GM04504 (cell line): ENCODE measurements around the gene RNASE13.

Source experiments
- DNase-seq: peaks from one replicate; pipeline ENCODE4 v3.0.0-alpha.2; 2012; ENCODE audit warnings: low read depth

Gene RNASE13

GRCh38 chr14:21063479-21063878, 28.9 kb upstream of the RNASE13 start:
- DNase-seq: peak; percentile 65

DNA sequence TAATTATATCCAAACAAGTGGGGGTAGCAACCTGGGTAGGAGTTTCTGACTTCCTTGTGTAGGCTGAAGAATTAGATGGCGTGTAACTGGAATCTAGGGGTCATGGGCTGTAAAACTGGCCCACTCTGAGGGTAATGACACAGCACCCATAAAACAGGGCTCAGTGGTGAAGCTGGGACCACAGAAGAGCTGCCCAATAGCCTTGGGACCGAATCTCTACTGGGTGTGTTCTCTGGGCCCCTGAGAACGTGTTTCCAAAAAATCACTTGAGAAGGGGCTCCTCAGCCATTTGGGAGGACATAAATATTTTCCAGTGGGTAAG, 26.7 kb upstream of the RNASE13 start:
- DNase-seq: no peak

- no peak for DNase-seq
Observed at GRCh38 chr14:21060614-21061346, 26.2 kb upstream of the RNASE13 start.

- DNase-seq: peak; percentile 35
Observed at GRCh38 chr14:21059842-21060613, 25.4 kb upstream of the RNASE13 start.

DNA sequence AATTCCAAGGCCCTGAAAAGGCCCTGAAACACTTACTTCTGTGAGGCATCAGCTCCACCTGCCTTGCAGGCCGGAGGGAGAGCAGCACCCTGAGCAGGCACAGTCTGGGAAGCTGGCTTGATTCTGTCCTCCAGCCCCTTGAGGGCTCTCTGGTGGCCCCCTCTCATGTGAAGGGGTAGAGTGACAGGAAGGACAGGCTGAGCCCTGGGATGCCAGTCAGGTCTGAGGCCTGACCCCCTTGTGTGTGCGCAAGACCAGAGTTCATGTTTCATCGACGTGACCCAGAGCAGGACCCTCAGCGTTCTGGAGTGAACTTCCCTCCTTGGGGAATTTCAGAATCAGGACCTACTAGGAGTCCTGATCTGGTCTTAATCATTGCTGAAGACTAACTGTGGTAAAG, 24.3 kb upstream of the RNASE13 start:
- no peak for DNase-seq

DNA sequence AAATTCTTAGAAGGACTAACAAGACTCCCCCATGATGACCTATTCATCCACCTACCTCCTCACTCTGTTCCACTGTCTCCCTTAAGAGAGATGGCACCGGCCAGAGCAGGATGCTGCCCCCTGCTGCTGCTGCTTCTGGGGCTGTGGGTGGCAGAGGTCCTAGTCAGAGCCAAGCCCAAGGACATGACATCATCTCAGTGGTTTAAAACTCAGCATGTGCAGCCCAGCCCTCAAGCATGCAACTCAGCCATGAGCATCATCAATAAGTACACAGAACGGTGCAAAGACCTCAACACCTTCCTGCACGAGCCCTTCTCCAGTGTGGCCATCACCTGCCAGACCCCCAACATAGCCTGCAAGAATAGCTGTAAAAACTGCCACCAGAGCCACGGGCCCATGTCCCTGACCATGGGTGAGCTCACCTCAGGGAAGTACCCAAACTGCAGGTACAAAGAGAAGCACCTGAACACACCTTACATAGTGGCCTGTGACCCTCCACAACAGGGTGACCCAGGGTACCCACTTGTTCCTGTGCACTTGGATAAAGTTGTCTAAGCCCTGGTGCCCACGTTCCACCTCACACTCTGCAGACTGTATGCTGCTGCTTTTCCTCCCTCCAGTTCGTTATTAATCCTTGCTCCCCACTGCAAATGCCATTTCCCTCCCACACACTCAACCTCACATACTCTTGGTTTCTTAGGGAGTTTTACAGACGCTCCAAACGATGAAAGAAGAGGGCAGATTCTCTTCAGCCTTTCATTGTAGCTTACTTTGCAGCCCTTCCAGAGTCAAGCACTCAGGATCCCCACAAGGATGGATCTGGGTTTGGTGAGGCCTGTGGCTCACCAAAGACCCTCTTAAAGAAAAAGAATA, 23.4 kb upstream of the RNASE13 start, which contains the start of gene RNASE8:
TSS of gene RNASE8 (plus strand) at position 20 of the 873 bp plus-strand sequence. CDS start at position 91, 71 bp downstream.
- no peak for DNase-seq

DNA sequence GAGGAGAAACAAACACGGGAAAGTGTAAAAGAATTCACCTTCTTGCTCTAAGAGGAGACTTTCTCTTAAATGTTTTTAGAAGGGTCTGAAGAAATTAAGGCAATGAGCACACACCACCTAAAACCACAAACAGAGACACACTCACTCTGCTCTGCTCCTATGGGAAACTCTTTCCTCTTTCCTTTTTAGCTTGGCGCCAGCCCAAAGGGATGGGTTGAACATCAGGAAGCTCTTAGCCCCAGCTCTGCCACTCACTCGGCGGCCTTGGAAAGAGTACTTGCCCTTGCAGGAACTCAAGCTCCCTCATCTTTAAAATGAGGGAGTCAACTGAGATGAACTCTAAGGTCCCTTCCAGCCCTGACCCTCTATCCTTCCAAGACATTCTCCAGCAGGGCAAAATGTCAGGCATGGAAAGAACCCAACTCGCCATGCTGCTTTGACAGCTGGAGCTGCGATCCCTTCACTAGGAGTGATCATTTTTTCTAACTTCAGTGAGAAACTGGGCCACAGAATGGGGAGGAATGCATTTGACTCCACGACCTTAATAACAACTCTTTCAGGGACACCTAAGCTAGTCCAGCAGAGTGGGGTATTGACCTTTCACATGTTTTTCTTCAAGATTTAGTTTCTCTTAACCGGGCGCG, 22.0 kb upstream of the RNASE13 start:
- peak; percentile 64 for DNase-seq

GRCh38 chr14:21055432-21056117, 21.0 kb upstream of the RNASE13 start:
- no peak for DNase-seq

DNA sequence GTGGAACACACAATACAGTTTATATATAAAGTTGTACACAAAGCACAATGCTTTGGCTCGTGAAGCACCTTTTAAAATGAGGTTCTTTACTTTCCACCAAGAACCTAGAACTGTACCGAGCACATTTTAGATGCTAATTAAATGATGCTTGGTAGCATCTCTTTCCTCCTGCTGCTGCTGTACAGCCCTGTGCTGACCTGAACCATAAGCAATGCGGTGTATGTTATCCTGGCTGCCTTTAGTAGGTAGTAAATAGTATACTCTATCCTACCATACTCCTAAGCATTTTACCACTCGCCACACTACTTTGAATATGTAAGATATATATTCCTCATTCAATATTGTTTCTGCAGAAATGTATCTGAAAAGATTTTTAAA, 20.1 kb upstream of the RNASE13 start:
- no peak for DNase-seq

GRCh38 chr14:21054123-21054767, 19.6 kb upstream of the RNASE13 start:
- DNase-seq: no peak

DNA sequence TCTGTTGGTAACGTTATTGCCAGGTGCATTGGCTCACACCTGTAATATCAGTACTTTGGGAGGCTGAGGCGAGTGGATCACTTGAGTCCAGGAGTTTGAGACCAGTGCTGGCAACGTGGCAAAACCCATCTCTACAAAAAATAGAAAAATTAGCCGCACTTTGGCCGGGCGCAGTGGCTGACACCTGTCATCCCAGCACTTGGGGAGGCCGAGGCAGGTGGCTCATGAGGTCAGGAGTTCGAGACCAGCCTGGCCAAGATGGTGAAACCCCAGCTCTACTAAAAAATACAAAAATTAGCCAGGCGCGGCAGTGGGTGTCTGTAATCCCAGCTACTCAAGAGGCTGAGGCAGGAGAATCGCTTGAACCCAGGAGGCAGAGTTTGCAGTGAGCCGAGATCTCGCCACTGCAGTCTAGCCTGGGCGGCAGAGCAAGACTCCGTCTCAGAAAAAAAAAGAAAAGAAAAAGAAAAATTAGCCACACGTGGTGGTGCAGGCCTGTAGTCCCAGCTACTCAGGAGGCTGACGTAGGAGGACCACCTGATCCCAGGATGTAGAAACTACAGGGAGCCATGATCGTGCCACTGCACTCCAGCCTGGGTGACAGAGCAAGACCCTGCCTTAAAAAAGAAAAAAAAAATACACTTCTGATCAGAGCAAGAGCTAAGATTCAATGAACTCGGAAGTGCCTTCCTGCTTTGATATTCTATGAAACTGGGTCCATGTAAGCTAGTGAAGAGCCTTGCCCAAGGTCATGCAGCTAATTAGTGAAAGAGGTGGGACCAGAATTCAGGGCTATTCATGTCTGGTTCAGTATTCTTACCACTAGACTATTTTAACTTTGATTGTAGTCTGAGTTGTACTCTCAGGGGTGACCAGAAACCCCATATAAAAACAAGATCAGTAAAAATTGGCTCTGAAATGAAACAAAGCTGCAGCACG, 18.8 kb upstream of the RNASE13 start:
- DNase-seq: no peak

- DNase-seq: no peak
Observed at GRCh38 chr14:21050597-21050996, 16.0 kb upstream of the RNASE13 start.

GRCh38 chr14:21049271-21049673, 14.7 kb upstream of the RNASE13 start:
- DNase-seq: peak; percentile 24

DNA sequence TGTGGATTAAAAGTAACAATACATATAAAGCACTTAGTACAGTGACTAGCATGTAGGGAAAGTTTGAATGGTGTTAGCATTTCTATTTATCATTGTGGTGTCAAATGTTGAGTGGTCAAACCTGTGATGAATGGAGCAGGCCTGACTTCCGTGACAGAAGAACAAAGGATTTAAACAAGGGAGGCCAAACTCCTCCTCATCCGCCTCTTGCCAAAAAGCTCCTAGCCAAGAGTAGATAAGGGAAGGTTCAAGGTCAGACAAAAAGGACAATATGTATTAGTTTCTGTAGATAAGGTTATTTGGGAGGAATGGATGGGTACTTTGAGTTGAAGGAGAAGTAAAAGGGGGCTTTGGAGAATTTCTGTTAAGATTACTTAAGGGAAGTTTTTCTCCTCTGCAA, 14.0 kb upstream of the RNASE13 start:
- DNase-seq: no peak

GRCh38 chr14:21047378-21047781, 12.8 kb upstream of the RNASE13 start:
- peak; percentile 74 for DNase-seq

DNA sequence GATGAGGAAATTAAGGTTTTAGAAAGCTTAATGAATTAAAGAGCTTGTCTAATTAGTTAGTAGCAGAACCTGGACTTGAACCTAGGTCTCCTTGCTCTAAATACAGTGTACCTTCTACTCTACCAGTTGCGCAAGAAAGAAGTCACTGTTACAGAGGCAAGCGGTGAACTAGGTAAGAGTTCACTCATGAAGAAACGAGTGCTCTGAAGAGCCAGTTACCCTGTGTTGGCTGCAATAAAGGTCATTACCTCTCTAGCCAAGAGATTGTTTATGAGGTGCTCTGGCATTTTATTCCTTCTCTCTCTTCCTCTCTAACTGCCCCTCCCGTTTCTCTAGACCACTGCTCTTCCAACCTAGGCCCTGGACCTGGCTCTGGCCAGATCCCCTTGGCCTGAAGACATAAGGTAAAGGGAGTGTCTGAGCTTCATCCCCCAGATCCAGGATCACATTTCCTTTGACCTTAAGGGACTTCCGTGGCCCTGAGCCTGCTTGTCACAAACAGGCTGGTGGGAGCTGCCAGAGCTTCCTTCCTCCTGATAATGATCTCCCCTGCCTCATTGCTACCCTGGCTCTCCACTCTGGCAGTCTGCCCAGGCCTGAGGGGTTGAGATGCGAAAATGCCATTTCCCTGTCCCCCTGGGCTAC, 9.5 kb upstream of the RNASE13 start:
- no peak for DNase-seq

DNA sequence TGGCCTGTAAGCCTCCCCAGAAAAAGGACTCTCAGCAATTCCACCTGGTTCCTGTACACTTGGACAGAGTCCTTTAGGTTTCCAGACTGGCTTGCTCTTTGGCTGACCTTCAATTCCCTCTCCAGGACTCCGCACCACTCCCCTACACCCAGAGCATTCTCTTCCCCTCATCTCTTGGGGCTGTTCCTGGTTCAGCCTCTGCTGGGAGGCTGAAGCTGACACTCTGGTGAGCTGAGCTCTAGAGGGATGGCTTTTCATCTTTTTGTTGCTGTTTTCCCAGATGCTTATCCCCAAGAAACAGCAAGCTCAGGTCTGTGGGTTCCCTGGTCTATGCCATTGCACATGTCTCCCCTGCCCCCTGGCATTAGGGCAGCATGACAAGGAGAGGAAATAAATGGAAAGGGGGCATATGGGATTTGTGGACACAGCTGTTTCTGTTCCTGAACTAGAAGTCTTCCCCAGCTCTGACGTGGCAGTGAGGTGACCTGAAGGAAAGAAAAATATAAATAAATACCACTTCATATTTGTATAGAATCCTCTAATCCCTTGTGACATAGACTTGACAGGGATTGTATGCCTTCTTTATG, 8.9 kb upstream of the RNASE13 start:
- no peak for DNase-seq

GRCh38 chr14:21042918-21043317, 8.3 kb upstream of the RNASE13 start:
- no peak for DNase-seq
